ENCODE data around the gene EID1. TPM values are rescaled to one million over a fixed set of nuclear protein-coding genes. Genes with fewer than 3 reads are reported as not detected.

The EID1 gene, protein sequence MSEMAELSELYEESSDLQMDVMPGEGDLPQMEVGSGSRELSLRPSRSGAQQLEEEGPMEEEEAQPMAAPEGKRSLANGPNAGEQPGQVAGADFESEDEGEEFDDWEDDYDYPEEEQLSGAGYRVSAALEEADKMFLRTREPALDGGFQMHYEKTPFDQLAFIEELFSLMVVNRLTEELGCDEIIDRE
- 165 TPM for polyA plus RNA-seq (2013, experiment 1 of 2)
- 164 TPM for polyA plus RNA-seq (2013, experiment 2 of 2)

DNA sequence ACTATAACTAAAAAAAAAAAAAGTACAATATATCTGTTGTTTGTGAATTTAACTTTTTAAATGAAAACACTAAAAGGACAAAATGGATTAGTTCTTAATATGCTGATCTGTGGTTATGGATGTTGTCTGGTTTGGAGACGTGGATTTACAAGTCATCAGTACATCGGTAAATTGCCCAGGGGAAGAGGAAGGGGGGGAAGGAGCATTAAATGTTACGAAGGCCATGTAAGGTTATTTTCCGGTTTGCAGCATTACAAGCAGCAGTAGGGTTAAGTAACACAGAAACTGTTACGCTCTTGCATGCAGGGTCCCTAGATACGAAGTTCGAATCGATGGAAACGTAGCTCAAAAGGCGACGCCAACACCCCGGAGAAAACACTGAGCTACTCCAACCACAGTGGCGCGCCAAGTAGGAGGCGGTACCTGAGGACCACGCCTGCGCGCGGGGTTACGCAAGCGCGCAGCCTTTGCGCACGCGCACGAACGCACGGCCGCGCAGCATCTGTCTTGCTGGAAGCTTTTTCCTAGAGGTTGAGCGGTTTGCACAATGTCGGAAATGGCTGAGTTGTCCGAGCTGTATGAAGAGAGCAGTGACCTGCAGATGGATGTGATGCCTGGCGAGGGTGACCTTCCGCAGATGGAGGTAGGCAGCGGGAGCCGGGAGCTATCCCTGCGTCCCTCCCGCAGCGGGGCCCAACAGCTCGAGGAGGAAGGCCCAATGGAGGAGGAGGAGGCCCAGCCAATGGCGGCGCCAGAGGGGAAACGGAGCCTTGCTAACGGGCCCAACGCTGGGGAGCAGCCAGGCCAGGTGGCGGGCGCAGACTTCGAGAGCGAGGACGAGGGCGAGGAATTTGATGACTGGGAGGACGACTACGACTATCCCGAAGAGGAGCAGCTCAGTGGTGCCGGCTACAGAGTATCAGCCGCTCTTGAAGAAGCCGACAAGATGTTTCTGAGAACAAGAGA lies at the start of gene EID1:
TSS of gene EID1 (plus strand) at position 505 of the 966 bp plus-strand sequence. CDS start at position 548, 43 bp downstream.
- DNase-seq, result peak; percentile 96
- peak within 1 kb of the TSS; percentile 97 for H3K4me3 ChIP-seq (ENCODE audit: low read length)

GRCh38 chr15:48828471-48828870 lies 49.5 kb upstream of the EID1 start:
- H4K8ac ChIP-seq (ENCODE audit: low read depth, low read length), result no peak overlapping the region
- H3K27me3 ChIP-seq (ENCODE audit: insufficient read depth, low read length, poor library complexity), result no peaks in the 10 kb centered on the region
- no peak overlapping the region for H2BK15ac ChIP-seq (replicated peaks; ENCODE audit: low read depth)
- no peak overlapping the region for H3K4me2 ChIP-seq (ENCODE audit: low read length)
- no peak overlapping the region for H3K27ac ChIP-seq (ENCODE audit: low read depth, low read length)
- H3K9ac ChIP-seq (ENCODE audit: low read length), result no peak overlapping the region
- no peak overlapping the region for H3K4me3 ChIP-seq (ENCODE audit: low read length)
- WGBS (ENCODE audit: extremely low coverage, insufficient coverage, low lambda C conversion rate), result no CpG with 5 or more reads among the region's 4 CpGs
- no peak overlapping the region for H3K4ac ChIP-seq (ENCODE audit: low read depth, low read length)
- no peaks in the 10 kb centered on the region for H3K36me3 ChIP-seq (ENCODE audit: control insufficient read depth, insufficient read depth, low read length)
- no peaks in the 10 kb centered on the region for H3K79me2 ChIP-seq (ENCODE audit: control insufficient read depth, insufficient read depth, low read length)
- H2BK120ac ChIP-seq (ENCODE audit: low read depth, low read length), result no peak overlapping the region
- DNase-seq, result no peak
- H3K23ac ChIP-seq (ENCODE audit: low read length), result no peak overlapping the region
- H2BK5ac ChIP-seq (ENCODE audit: low read length), result no peak overlapping the region
- no peaks in the 10 kb centered on the region for H3K4me1 ChIP-seq (ENCODE audit: control insufficient read depth, low read depth, low read length)
- H3K18ac ChIP-seq (ENCODE audit: low read length), result no peak overlapping the region
- no peak overlapping the region for H3K56ac ChIP-seq (ENCODE audit: low read length)
- no peak overlapping the region for H2AK5ac ChIP-seq (ENCODE audit: low read length)
- no peaks in the 10 kb centered on the region for H3K79me1 ChIP-seq (ENCODE audit: low read length)
- no peak overlapping the region for H4K5ac ChIP-seq (ENCODE audit: low read length)

More for the DNA sequence above, at the start of gene EID1:
- no peak within 1 kb of the TSS for H3K4ac ChIP-seq (ENCODE audit: low read depth, low read length)
- H3K4me2 ChIP-seq (ENCODE audit: low read length), result peak within 1 kb of the TSS; percentile 63
- peaks cover 4% of the 10 kb centered on the region for H3K4me1 ChIP-seq (ENCODE audit: control insufficient read depth, low read depth, low read length)
- H3K23ac ChIP-seq (ENCODE audit: low read length), result no peak within 1 kb of the TSS
- H3K18ac ChIP-seq (ENCODE audit: low read length), result peak within 1 kb of the TSS; percentile 13
- H3K56ac ChIP-seq (ENCODE audit: low read length), result peak within 1 kb of the TSS; percentile 98
- H3K79me2 ChIP-seq (ENCODE audit: control insufficient read depth, insufficient read depth, low read length), result peaks cover 10% of the 10 kb centered on the region
- H2BK5ac ChIP-seq (ENCODE audit: low read length), result peak within 1 kb of the TSS; percentile 85
- no peak within 1 kb of the TSS for H2BK120ac ChIP-seq (ENCODE audit: low read depth, low read length)
- H3K27ac ChIP-seq (ENCODE audit: low read depth, low read length), result peak within 1 kb of the TSS; percentile 42
- H3K27me3 ChIP-seq (ENCODE audit: insufficient read depth, low read length, poor library complexity), result no peaks in the 10 kb centered on the region
- peak within 1 kb of the TSS; percentile 97 for H3K9ac ChIP-seq (ENCODE audit: low read length)
- H2AK5ac ChIP-seq (ENCODE audit: low read length), result no peak within 1 kb of the TSS
- H2BK15ac ChIP-seq (replicated peaks; ENCODE audit: low read depth), result no peak within 1 kb of the TSS
- no peak within 1 kb of the TSS for H4K8ac ChIP-seq (ENCODE audit: low read depth, low read length)
- peaks cover 3% of the 10 kb centered on the region for H3K79me1 ChIP-seq (ENCODE audit: low read length)
- WGBS (ENCODE audit: extremely low coverage, insufficient coverage, low lambda C conversion rate), result no CpG with 5 or more reads among the region's 58 CpGs
- H3K36me3 ChIP-seq (ENCODE audit: control insufficient read depth, insufficient read depth, low read length), result no peaks in the 10 kb centered on the region
- no peak within 1 kb of the TSS for H4K5ac ChIP-seq (ENCODE audit: low read length)

DNA sequence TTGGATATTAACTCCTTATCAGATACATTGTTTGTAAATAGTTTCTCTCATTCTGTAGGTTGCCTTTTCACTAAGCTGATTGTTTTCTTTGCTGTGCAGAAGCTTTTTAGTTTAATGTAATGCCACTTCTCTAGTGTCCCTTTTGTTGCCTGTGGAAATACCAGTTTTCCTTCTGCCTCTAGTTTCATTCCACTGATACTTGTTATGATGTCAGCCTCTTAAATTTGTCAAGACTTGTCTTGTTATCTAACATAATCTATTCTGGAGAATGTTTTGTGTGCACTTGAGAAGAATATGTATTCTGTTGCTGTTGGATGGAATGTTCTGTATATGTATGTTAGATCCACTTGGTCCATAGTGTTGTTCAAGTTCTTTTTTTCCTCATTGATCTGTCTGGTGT lies 49.0 kb upstream of the EID1 start:
- H2BK120ac ChIP-seq (ENCODE audit: low read depth, low read length), result no peak overlapping the region
- DNase-seq, result no peak
- H3K79me1 ChIP-seq (ENCODE audit: low read length), result no peaks in the 10 kb centered on the region
- no peak overlapping the region for H4K8ac ChIP-seq (ENCODE audit: low read depth, low read length)
- no peak overlapping the region for H3K4ac ChIP-seq (ENCODE audit: low read depth, low read length)
- H2BK5ac ChIP-seq (ENCODE audit: low read length), result no peak overlapping the region
- H3K56ac ChIP-seq (ENCODE audit: low read length), result no peak overlapping the region
- no peak overlapping the region for H4K5ac ChIP-seq (ENCODE audit: low read length)
- no peak overlapping the region for H2BK15ac ChIP-seq (replicated peaks; ENCODE audit: low read depth)
- no peak overlapping the region for H3K23ac ChIP-seq (ENCODE audit: low read length)
- no peak overlapping the region for H2AK5ac ChIP-seq (ENCODE audit: low read length)
- no peak overlapping the region for H3K4me3 ChIP-seq (ENCODE audit: low read length)
- no peak overlapping the region for H3K9ac ChIP-seq (ENCODE audit: low read length)
- H3K18ac ChIP-seq (ENCODE audit: low read length), result no peak overlapping the region
- no peak overlapping the region for H3K27ac ChIP-seq (ENCODE audit: low read depth, low read length)
- H3K27me3 ChIP-seq (ENCODE audit: insufficient read depth, low read length, poor library complexity), result no peaks in the 10 kb centered on the region
- H3K4me2 ChIP-seq (ENCODE audit: low read length), result no peak overlapping the region
- H3K79me2 ChIP-seq (ENCODE audit: control insufficient read depth, insufficient read depth, low read length), result no peaks in the 10 kb centered on the region
- H3K36me3 ChIP-seq (ENCODE audit: control insufficient read depth, insufficient read depth, low read length), result no peaks in the 10 kb centered on the region
- no peaks in the 10 kb centered on the region for H3K4me1 ChIP-seq (ENCODE audit: control insufficient read depth, low read depth, low read length)

- Histone ChIP-seq H2BK120ac (ENCODE audit: low read depth, low read length) (no peak overlapping the region), H3K9ac (ENCODE audit: low read length) (no peak overlapping the region), H3K4me2 (ENCODE audit: low read length) (no peak overlapping the region), H2BK5ac (ENCODE audit: low read length) (no peak overlapping the region), H3K79me1 (ENCODE audit: low read length) (no peaks in the 10 kb centered on the region), H3K4ac (ENCODE audit: low read depth, low read length) (no peak overlapping the region), H3K23ac (ENCODE audit: low read length) (no peak overlapping the region), H3K27ac (ENCODE audit: low read depth, low read length) (no peak overlapping the region), H3K27me3 (ENCODE audit: insufficient read depth, low read length, poor library complexity) (no peaks in the 10 kb centered on the region), H3K56ac (ENCODE audit: low read length) (no peak overlapping the region), H2BK15ac (replicated peaks; ENCODE audit: low read depth) (no peak overlapping the region), H3K4me1 (ENCODE audit: control insufficient read depth, low read depth, low read length) (no peaks in the 10 kb centered on the region), H4K5ac (ENCODE audit: low read length) (no peak overlapping the region), H3K79me2 (ENCODE audit: control insufficient read depth, insufficient read depth, low read length) (no peaks in the 10 kb centered on the region), H2AK5ac (ENCODE audit: low read length) (no peak overlapping the region), H3K18ac (ENCODE audit: low read length) (no peak overlapping the region), H3K36me3 (ENCODE audit: control insufficient read depth, insufficient read depth, low read length) (no peaks in the 10 kb centered on the region), H4K8ac (ENCODE audit: low read depth, low read length) (no peak overlapping the region), H3K4me3 (ENCODE audit: low read length) (no peak overlapping the region)
- no peak for DNase-seq
These were observed 45.3 kb upstream of the EID1 start for GRCh38 chr15:48832648-48833047.

DNA sequence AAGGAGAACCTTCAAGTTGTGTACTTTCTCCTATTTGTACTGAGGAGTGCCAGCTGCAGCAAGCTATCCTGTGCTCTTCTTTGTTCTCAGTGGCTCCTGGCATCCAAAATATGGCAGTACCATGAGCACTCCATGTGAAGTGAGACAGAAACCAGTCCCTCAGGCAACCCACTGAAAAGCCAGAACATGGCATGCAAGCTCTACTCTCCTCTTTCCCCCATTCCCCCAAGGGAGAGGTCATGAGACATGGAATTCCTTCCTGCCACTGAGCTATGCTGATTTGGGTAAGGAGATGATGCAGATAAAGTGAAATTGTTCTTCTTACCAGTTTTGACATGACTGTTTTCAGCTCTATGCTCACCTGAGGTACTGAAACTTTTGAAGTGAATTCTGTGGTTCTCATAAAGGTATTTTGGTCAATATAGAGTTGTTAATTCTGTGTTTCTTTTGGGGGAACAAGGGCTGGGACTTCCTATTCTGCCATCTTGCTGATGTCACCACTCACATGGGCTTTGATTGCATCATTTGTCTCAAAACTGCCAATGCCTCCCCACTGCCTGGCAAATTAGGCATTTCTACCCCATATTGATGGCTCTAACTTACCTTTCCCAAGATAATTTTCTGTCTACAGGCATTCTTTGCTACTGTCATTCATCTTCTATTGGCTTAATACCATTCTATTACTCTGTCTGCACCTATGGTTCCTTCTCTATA lies 44.3 kb upstream of the EID1 start:
- no peaks in the 10 kb centered on the region for H3K4me1 ChIP-seq (ENCODE audit: control insufficient read depth, low read depth, low read length)
- no peaks in the 10 kb centered on the region for H3K36me3 ChIP-seq (ENCODE audit: control insufficient read depth, insufficient read depth, low read length)

More for the DNA sequence above, 44.3 kb upstream of the EID1 start:
- H3K18ac ChIP-seq (ENCODE audit: low read length), result no peak overlapping the region
- DNase-seq, result peak; percentile 45
- H3K56ac ChIP-seq (ENCODE audit: low read length), result no peak overlapping the region
- no peak overlapping the region for H3K27ac ChIP-seq (ENCODE audit: low read depth, low read length)
- no peaks in the 10 kb centered on the region for H3K79me1 ChIP-seq (ENCODE audit: low read length)
- no peak overlapping the region for H3K23ac ChIP-seq (ENCODE audit: low read length)
- no peaks in the 10 kb centered on the region for H3K27me3 ChIP-seq (ENCODE audit: insufficient read depth, low read length, poor library complexity)
- no peak overlapping the region for H4K5ac ChIP-seq (ENCODE audit: low read length)
- no peaks in the 10 kb centered on the region for H3K79me2 ChIP-seq (ENCODE audit: control insufficient read depth, insufficient read depth, low read length)
- no peak overlapping the region for H2BK15ac ChIP-seq (replicated peaks; ENCODE audit: low read depth)
- no peak overlapping the region for H3K9ac ChIP-seq (ENCODE audit: low read length)
- H3K4ac ChIP-seq (ENCODE audit: low read depth, low read length), result no peak overlapping the region
- no peak overlapping the region for H4K8ac ChIP-seq (ENCODE audit: low read depth, low read length)
- H3K4me2 ChIP-seq (ENCODE audit: low read length), result no peak overlapping the region
- H3K4me3 ChIP-seq (ENCODE audit: low read length), result no peak overlapping the region
- H2AK5ac ChIP-seq (ENCODE audit: low read length), result no peak overlapping the region
- H2BK120ac ChIP-seq (ENCODE audit: low read depth, low read length), result no peak overlapping the region
- no peak overlapping the region for H2BK5ac ChIP-seq (ENCODE audit: low read length)
